GM21447 (cell line): ENCODE measurements around the gene SERPINA3.

Source experiments
- ATAC-seq: cut with Tn5 transposase; IDR thresholded peaks from one replicate; pipeline ENCODE4 v1.9.1; 2021; ENCODE audit not compliant: unreplicated experiment

SERPINA3 gene

DNA sequence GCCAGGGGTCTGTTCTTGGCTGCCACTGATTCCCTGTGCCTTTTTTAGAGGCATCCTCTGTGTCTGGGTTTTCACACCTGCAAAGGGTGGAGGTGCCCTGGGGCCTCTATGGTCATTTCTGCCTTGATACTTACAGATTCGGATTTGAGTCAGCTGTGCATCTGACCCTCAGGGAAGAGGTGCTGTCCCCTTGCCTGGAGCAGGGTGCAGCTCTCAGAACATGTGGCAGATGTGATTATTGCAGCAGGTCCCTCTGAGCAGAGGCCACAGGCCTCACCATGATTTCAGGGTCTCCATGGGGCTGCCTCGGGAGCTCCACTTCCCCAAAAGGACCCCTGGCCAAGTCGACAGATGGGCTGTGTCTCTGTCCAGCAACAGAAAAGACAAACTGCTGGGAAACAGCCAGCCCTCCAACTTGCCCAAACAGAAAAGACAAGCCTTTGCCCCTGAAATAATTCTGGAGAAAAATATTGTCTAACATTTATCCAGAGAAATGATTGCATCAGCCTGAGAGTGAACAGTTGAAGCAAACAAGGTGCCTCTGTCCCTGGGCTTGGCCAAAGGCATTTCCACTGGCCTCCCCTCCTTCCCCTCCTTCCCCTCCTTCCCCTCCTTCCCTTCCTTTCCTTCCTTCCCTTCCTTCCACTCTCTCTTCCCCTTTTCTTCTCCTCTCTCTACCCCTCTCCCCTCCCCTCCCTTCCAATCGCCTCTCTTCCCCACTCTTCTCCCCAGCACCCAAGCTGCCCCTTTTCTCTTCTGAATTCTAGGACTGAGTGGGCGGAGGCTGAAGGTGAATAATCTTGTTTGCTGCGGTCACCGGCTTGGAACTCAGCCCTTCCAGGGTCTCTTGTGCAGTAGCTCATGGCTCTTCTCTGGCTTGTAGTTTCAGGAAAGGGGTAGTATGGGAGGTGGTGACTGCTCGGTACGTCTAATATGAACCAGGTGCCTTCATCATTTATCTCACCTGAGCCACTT lies 676 bp downstream of the SERPINA3 start:
- no peak for ATAC-seq

DNA sequence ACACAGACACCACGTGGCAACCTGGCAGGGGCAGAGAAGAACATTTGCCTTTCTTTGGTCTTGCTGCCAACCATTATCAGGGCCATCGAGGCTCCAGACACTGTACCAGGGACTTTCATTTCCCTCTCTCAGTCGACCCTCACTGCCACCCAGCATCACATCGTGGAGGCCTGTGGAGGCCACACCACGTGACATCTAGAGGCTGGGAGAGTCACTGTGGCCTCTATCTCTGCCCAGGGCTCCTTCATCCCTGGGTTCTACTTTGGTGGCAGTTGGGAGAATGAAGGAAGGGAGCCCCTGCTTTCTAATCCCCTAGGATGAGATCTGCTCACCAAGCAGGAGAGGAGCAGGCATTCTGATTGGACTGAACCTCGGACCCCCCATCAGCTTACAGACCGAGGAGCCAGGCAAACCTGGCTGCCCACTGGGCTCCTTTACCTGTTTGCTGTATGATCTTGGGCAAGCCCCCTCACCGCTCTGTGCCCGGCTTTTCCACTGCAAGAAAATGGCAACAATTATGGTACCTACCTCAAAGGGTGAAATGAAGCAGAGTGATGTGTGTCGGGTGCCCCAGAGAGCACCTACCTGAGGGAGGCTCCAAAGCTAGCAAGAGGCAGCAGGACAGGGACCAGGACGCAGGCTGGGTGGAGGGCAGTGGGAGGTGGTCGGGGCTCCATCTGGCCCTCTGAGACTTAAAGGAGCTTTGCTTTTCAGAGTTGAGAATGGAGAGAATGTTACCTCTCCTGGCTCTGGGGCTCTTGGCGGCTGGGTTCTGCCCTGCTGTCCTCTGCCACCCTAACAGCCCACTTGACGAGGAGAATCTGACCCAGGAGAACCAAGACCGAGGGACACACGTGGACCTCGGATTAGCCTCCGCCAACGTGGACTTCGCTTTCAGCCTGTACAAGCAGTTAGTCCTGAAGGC lies 1.8 kb downstream of the SERPINA3 start:
- ATAC-seq: no peak

DNA sequence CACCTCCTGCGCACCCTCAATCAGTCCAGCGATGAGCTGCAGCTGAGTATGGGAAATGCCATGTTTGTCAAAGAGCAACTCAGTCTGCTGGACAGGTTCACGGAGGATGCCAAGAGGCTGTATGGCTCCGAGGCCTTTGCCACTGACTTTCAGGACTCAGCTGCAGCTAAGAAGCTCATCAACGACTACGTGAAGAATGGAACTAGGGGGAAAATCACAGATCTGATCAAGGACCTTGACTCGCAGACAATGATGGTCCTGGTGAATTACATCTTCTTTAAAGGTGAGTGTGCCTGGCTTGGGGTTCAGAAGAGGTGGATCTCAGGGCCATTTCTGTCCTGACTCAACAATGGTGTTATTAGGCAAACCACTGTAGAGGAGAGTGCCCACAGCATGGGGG lies 2.6 kb downstream of the SERPINA3 start:
- no peak for ATAC-seq

DNA sequence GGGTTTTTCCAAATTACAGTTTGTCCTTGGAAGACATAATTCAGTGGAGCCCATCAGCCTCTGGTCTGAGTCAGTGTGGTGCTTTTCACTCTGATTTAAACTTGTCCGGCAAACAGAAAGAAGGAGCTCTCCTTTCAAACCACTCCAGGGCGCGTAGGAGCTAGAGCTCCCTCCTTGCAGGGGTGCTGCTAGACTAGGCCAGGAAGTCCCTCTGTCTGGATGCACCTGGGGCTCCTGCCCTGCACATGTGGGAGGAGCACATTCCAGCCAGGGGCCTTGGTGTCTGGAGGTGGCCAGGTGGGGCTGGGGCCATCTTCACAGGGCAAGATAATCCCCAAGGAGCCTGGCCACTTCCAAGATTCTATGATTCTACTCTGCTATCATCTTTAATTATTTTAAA lies 3.1 kb downstream of the SERPINA3 start:
- ATAC-seq: no peak

DNA sequence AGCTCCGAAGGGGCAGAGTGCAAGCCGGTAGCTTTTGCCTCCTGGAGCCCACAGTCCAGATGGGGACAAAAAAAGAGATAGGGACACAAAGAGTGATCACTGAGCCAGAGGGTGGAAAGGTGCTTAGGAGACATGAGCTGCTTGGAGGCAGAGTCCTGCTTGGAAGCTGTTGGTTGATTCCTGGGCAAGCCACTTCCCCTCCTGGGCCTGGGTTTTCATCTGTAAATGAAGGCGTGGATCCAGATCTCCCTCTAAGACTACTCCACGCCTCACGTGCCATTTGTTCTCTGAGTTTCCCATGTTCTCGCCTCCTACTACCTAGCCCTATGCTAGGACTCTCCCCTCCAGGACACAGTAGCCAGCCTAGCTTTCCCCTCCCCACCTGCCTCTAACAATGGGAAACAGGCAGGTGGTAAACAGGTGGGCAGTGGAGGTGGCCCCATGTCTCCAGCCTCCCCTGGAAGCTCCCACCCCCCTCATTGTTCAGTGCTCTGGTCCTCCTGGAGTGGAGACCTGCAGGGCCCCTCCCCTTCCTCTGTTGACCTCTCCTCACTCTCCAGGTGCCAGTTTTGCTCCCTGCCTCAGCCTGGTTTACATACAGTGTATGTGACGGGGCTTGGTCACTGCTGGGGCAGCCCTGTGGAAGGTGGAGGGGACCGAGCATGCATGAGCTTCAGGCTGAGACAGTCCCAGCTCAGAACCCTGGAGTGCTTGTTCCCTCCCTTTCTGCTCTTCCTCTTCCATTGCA lies 3.8 kb downstream of the SERPINA3 start:
- ATAC-seq: no peak

DNA sequence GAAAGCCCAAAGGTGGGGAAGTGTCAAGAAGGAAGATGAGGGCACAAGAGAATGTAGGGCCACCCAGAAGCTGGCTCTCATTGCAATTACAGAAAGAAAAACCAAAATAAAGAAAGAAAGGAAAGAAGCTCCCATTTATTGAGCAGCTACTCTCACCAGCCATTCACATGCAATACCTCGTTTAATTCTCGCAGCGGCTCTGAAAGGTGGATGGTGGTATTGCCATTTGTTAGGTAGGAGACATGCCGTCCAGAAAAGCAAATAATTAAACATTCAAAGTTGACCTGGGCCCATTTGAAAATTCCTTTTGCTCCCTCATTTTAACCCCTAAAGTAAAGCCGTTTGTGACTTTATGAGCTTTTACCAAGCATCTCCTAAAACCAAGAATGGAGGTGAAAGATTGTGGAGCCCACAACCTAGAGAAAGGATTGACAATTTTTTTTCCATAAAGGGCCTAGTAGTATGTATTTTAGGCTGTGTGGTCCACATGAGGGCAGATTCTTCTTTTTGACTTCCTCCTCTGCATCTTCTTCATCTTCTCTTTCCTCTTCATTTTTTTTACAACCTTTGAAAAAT lies 5.3 kb downstream of the SERPINA3 start:
- ATAC-seq: no peak

DNA sequence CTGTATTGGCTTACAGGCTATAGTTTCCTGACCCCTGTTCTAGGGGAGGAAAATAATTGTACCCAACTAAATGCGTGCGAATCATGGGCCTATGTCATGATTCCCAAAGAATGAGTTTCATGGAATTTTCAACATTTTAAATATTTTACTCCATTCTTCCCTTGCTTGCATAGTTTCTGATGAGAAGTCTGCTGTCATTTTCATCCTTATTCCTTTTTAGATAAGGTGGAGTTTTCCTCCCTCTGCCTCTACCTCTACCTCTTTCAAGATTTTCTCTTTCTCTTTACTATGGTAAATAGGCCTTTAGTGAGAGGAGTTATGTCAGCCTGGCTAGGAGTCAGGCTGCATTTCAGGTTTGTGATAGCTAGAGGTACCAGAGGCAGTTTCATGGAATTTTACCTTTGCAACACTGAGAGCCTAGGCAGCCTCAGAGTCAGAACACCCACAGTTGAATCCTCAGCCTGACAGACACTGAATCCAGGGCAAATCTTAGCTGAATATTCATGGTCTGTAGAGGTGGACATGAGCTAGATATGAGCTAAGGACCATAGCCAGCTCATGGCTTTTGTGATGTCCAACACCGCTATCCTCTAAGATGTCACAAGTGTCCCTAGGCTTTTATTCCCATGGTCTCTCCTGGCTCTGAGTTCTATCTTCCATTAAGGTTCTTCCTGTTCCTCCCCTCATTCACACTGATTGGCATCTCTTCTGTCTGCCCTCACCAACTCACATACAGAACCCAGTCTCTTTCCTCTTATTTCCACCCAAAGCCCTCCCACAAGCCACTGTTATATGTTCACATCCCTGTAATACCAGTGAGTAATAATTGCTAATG lies 6.0 kb downstream of the SERPINA3 start:
- no peak for ATAC-seq

DNA sequence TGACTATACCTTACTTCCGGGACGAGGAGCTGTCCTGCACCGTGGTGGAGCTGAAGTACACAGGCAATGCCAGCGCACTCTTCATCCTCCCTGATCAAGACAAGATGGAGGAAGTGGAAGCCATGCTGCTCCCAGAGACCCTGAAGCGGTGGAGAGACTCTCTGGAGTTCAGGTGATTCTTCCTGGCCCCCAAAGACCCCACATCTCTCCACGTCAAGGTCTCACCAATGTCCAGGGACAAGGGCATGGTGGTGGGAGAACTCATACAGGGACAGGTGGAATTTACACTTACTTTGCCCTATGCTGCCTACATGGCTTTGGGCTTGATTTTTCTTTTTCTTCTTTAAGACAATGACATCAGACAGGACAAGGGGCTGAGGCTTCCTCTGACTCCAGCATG lies 7.1 kb downstream of the SERPINA3 start:
- ATAC-seq: no peak

DNA sequence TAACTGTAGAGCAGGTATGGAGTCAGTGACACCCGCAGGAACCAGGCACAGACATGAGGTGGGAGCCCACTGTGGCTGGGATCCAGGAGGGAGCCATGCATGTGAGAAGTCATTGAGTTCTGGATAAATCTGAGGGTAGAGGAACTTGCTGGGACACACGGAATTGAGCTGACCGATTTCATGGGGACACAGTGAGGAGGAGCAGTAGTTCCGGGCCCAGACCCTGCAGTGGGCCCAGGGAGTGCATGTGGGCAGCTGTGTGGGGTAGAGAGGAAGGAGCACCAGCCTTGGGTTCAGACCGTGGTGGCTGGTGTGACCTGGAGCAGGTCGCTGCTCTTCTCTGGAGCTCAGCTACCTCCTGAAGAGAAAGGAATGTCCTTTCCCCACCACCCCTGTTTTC lies 8.4 kb downstream of the SERPINA3 start:
- ATAC-seq: no peak

DNA sequence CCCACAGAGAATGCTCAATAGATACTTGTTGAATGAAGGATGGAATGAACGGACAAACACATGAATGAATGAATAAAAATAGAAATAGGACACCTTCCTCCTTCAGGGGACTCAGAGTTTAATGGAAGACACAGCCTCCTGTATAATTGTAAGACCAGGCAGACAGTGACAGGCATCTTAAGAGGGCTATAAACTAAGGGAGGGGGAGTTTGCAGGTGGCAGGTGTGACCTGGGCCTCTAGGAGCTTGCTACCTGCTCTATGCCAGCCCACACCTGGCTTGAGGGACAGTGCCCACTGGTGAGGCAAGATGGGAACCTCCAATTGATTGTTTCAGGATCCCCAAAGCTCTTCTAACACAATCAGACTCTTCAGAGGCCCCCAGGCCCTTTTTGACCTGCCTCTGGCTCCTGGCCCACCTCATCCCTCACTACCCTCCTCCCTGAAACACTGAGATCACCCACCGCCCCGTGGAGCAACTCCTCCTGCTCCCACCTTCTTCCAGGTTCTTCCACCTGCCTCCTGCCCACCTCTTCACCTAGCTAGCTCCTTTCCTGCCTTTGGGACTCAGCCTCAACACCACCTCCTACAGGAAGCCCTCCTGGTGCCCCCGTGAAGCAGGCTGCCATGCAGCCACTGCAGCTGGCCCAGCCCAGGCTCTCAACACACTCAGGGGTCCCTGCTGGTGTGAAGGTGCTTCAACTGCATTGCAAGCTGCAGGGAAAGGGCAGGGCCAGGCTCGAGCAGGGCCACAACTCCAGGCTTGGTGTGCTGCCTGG lies 9.4 kb downstream of the SERPINA3 start:
- ATAC-seq: no peak

DNA sequence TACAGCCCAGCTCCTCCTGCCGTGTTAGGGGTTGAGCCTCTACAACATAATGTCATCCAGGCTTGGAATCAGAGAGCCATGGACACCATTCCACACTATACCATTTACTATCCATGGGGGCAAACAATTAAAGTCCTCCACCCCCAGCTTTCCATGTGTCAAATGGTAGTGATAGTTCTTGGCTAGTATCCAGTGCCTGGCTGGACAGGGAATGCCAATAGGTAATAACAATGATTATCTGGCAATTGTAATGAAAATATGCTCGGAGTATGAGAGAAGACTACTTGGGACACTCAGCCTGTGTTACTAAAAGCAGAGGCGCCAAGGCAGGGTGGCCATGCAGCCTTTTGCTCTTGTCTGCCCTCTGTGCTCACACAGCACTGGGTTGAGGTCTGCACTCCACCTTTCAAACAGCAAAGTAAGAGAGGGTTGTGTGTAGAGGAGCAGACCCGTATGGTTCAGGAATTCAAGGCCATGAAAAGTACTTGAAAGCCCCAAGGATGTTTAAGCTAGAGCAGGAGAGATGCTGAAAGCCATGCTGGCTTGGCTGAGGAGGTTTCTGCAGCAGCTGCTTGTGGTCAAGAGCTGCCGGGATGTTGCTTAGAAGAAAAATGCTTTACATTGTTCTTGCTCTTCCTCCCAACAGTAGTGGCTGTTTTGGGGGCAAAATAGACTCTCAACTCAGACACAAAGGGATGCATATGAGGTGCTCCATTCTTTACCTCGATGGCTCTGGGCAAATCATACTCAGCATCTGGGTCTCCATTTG lies 10.6 kb downstream of the SERPINA3 start:
- ATAC-seq: no peak

DNA sequence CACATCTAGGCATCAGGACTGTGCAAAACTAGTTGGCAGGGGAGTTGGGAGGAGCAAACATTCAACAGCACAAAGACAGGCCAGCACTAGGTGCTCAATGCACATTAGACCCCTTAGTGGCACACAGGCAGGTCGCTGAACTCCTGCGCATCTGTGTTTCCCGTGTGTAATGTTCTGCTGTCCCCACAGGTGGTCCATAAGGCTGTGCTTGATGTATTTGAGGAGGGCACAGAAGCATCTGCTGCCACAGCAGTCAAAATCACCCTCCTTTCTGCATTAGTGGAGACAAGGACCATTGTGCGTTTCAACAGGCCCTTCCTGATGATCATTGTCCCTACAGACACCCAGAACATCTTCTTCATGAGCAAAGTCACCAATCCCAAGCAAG lies 11.2 kb downstream of the SERPINA3 start:
- no peak for ATAC-seq

DNA sequence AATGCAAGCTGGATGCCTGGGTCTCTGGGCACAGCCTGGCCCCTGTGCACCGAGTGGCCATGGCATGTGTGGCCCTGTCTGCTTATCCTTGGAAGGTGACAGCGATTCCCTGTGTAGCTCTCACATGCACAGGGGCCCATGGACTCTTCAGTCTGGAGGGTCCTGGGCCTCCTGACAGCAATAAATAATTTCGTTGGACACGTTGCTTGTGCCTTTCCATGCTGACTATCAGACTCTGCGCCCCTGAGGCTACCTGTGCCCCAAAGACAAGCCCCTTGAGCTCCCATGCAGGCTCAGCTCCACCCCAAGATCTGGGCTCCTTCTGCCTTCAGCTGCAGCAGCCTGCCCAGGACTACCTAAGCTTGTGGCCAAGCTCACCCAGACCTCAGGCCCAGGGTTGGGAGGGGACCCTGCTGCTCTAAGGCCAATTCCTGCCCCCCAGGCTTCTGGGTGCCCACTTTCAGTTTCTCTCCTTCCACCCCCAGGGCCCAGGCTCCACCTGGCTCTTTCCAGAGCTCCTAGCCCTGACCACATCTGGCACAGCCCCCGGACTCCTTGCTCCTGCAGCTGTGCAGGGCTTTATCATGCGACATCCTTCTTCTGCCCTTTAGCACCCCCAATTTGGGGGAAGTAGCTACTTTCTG lies 11.8 kb downstream of the SERPINA3 start:
- no peak for ATAC-seq

DNA sequence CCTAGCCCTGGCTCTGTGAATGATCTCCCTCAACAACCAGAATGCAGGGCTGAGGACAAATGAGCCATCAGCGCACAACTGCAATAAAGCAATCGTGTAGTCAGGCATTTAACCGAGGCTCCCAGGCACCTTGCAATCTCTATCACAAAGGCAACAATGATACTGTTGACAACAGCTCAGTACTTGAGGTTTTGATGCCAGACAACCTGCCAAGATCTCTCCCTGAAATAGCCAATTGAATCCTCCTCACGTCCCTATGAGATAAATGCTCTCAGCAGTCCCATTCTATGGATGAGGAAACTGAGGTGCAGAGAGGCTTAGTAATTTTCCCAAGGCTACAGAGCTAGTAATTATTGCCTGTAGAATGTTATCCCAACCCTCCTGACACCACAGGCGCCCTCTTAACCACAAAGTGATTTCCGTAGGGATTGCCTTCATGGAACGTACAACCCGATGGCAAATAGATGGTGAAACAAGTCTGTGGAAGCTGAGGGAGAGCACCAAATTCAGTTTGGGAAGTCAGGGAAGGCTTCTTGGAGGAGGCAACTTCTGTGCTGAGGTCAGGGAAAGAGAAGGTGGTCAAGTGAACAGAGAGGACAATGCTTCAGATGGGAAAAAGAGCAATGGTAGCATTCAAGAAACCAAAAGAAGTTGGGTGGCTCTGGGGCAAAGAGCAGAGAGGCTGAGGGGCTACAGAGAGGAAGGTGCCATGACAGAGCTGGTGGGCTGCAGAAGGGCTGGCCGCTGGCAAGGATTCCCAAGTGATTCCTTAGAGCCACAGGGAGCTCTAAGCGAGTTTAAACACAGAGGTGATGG lies 12.6 kb downstream of the SERPINA3 start:
- ATAC-seq: no peak

DNA sequence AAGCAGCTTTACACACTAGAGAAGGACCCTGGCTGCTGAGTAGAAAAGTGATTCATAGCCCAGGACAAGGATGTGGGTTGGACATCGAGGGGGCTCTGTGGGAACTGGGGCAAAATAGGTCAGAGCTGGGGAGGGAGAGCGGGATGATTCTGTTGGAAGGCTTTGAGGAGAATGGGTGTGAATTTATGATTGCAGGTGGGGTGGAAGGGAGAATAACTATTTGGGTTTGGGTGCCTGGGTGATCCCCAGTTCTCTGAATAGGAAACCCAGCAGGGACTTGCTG lies 13.1 kb downstream of the SERPINA3 start:
- ATAC-seq: no peak

DNA sequence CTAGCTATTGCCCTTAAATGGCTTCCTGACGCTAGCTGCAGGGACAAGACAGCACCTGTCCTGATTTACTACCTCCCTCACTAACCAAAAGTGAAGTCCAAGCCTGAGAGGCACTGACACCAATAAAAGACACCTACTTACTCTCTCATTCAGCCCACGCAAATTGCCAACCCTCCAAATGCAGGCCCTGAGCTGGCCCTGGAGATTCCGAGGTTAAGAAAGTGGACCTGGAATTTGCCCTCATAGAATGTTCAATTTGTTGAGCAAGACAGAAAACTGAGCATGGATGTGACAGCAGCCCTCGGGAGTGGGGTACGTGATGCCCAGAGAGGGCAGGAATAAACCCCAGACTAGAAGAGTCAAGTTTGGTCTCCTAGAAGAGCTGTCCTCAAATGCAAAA lies 16.4 kb downstream of the SERPINA3 start:
- no peak for ATAC-seq

DNA sequence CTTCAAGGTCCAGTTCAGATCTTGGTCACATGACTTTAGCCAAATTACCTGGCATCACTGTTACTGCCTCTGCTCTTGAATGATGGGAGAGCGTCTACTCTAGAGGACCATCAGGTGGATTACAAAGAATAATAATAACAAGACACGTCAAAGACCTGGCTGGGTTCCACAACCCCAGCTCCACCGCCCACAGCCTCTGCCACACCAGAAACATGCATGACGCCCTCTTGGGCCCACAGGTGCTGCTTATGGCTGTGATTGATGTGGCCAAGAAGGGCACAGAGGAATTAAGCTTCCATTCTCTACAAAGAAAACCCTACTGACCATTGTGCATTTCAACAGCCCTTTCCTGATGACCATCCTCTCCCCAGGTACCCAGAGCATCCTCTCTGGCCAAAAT lies 18.2 kb downstream of the SERPINA3 start:
- ATAC-seq: no peak
